HL-60 (cell line): ENCODE data around the gene RAX2.

ENCODE experiments used
- DNase-seq, 2 experiments: peaks; one replicate each; pipeline ENCODE4 v3.0.0-alpha.2; 2010 to 2020; ENCODE audit warnings: low read depth in 1 of 2, low spot score in 1 of 2
- H3K27ac ChIP-seq: fragments of 250-450 bp; sonication (Bioruptor Pico); replicated peaks from 2 replicates; pipeline ENCODE4 v1.5.1; 2020; ENCODE audit warnings: mild to moderate bottlenecking, moderate library complexity
- H3K27me3 ChIP-seq: fragments of 250-450 bp; sonication (Bioruptor Pico); 2 replicates; pipeline ENCODE4 v1.5.1; 2021; ENCODE audit warnings: mild to moderate bottlenecking, moderate library complexity; ENCODE audit not compliant: insufficient read depth, poor library complexity, severe bottlenecking
- H3K4me3 ChIP-seq: replicated peaks from 2 replicates; pipeline ENCODE4 v1.5.1; 2011; ENCODE audit warnings: mild to moderate bottlenecking, control low read depth, low read length; ENCODE audit not compliant: insufficient read depth
- CTCF ChIP-seq: IDR thresholded peaks from one replicate; pipeline ENCODE4 v1.5.1; 2011; ENCODE audit warnings: low read length, control low read depth, inconsistent platforms; ENCODE audit not compliant: insufficient read depth
- GABPA ChIP-seq: IDR thresholded peaks from 2 replicates; pipeline ENCODE4 v1.6.1; 2012; ENCODE audit warnings: low read depth
- POLR2AphosphoS5 ChIP-seq: IDR thresholded peaks from 2 replicates; pipeline ENCODE4 v1.6.1; 2012; ENCODE audit warnings: low read depth
- SPI1 ChIP-seq: IDR thresholded peaks from 2 replicates; pipeline ENCODE4 v1.6.1; 2012; ENCODE audit warnings: low read depth, mild to moderate bottlenecking, borderline replicate concordance
- TF ChIP-seq, protein P1 (sequence below): IDR thresholded peaks from 2 replicates; pipeline ENCODE4 v1.6.1; 2012; ENCODE audit warnings: low read depth; ENCODE audit not compliant: insufficient replicate concordance

The RAX2 gene

DNA sequence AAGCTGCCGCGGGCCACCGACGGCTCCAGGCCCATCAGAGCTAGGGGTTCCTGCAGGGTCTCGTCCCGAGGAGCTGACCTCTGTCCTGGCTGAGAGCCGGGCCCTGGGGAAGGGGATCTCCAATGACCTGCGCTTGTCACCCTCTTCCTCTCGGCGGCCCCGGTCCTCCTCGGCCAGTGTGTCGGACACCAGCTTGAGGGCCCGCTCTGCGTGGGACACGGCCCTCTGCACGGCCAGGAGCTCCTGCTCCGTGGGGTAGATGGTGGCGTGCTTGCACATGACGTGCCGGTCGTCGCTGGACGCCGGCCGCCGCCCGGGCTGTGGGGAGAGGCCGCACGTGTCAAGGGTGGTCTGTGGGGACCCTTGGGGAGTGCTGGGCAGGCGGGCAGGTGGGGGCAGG is 46.9 kb upstream of the RAX2 start:
- Histone ChIP-seq H3K27me3 (peaks cover 6% of the 10 kb centered on the region), H3K27ac (no peak overlapping the region), H3K4me3 (no peak overlapping the region)
- DNase-seq: no peak
- TF ChIP-seq POLR2AphosphoS5 (no peak), CTCF (no peak), GABPA (no peak), SPI1 (no peak)
- TF ChIP-seq, protein P1, sequence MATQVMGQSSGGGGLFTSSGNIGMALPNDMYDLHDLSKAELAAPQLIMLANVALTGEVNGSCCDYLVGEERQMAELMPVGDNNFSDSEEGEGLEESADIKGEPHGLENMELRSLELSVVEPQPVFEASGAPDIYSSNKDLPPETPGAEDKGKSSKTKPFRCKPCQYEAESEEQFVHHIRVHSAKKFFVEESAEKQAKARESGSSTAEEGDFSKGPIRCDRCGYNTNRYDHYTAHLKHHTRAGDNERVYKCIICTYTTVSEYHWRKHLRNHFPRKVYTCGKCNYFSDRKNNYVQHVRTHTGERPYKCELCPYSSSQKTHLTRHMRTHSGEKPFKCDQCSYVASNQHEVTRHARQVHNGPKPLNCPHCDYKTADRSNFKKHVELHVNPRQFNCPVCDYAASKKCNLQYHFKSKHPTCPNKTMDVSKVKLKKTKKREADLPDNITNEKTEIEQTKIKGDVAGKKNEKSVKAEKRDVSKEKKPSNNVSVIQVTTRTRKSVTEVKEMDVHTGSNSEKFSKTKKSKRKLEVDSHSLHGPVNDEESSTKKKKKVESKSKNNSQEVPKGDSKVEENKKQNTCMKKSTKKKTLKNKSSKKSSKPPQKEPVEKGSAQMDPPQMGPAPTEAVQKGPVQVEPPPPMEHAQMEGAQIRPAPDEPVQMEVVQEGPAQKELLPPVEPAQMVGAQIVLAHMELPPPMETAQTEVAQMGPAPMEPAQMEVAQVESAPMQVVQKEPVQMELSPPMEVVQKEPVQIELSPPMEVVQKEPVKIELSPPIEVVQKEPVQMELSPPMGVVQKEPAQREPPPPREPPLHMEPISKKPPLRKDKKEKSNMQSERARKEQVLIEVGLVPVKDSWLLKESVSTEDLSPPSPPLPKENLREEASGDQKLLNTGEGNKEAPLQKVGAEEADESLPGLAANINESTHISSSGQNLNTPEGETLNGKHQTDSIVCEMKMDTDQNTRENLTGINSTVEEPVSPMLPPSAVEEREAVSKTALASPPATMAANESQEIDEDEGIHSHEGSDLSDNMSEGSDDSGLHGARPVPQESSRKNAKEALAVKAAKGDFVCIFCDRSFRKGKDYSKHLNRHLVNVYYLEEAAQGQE: no peak

DNA sequence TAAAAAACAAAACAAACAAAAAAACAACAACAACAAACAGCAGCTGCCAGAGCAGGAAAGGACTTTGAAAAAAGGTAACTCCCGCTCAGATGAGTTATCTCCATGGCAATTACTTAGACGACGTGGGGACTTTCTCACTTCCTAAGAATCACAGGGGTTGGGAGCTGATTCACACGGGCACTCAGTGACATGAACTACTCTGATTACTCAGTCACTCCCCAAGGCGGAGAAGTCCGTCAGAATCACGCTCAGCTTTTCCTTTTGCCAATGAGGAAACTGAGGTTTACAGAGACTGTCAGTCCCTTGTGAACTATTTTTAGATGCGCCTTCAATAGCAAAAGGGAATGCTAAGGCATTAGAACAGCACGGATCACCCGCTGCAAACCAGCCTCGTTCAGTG is 46.4 kb upstream of the RAX2 start:
- Histone ChIP-seq H3K4me3 (no peak overlapping the region), H3K27me3 (peaks cover 6% of the 10 kb centered on the region), H3K27ac (no peak overlapping the region)
- peak in 1 of 2 experiments; percentile 2 for DNase-seq
- TF ChIP-seq CTCF: no peak
- no peak for TF ChIP-seq SPI1
- no peak for TF ChIP-seq POLR2AphosphoS5
- no peak for TF ChIP-seq GABPA
- TF ChIP-seq, protein P1: no peak

DNA sequence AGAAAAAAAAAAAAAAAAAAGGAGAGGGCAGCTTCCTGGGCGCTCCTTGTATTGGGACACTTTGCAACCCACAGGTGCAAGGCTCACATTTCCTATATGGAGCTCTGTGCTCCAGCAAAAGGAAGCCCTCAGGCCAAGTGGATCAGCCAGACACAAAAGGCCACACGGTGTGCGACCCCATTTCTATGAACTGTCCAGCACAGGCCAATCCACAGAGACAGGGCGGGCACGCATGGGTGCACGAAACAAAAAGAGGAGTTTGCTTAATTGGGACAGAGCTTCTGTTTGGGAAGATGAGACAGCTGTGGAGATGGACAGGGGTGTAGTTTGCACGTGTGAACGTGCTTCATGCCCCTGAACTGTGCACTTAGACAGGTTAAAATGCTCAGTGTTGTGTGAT is 45.7 kb upstream of the RAX2 start:
- H3K27me3 ChIP-seq: peaks cover 6% of the 10 kb centered on the region
- no peak overlapping the region for H3K4me3 ChIP-seq
- DNase-seq: no peak
- TF ChIP-seq, protein P1: no peak
- no peak for TF ChIP-seq POLR2AphosphoS5
- no peak for TF ChIP-seq SPI1
- TF ChIP-seq GABPA: no peak
- no peak for TF ChIP-seq CTCF
- H3K27ac ChIP-seq: no peak overlapping the region
